ENCODE data around the gene HPSE2. TPM values are rescaled to one million over a fixed set of nuclear protein-coding genes. Genes with fewer than 3 reads are reported as not detected.

HPSE2 gene
- total and polyA plus RNA-seq, 7 experiments from 2014 or later: not detected

GRCh38 chr10:98411768-98412167 is 823.9 kb downstream of the HPSE2 start:
- no peak overlapping the region for H3K27ac ChIP-seq (ENCODE audit: low read depth, low read length)
- Mint-ChIP-seq H3K27me3 (no peaks in the 10 kb centered on the region), H3K36me3 (peaks cover 0 to 10% (median 0%) of the 10 kb centered on the region in 5 donors), H3K9me3 (no peaks in the 10 kb centered on the region), H3K27ac (peak overlapping the region in 2 of 9 donors; percentile 20 to 37), H3K4me3 (no peak overlapping the region), H3K4me1 (peaks cover 15 to 42% (median 25%) of the 10 kb centered on the region in 7 donors)
- POLR2A ChIA-PET: no interaction called here
- no peak for ATAC-seq
- intact Hi-C loops (cut with micrococcal nuclease): no loop called here
- no peaks in the 10 kb centered on the region for H3K27me3 ChIP-seq (ENCODE audit: control insufficient read depth in 2 of 2, insufficient read depth in 2 of 2, low read length in 2 of 2)
- no peak for DNase-seq
- no peak overlapping the region for H3K4me3 ChIP-seq (ENCODE audit: low read length)
- CTCF ChIA-PET: no interaction called here
- H3K4me1 ChIP-seq (ENCODE audit: control insufficient read depth in 2 of 2, insufficient read depth in 2 of 2, low read length in 2 of 2): peaks cover 0 to 13% of the 10 kb centered on the region in 2 donors
- no peaks in the 10 kb centered on the region for H3K9me3 ChIP-seq (ENCODE audit: control insufficient read depth in 2 of 3, low read length in 3 of 3)
- peaks cover 0 to 4% (median 0%) of the 10 kb centered on the region in 3 experiments for H3K36me3 ChIP-seq (ENCODE audit: control insufficient read depth in 2 of 3, insufficient read depth in 3 of 3, low read length in 3 of 3)

- Mint-ChIP-seq H3K4me1 (peaks cover 15 to 42% (median 25%) of the 10 kb centered on the region in 7 donors), H3K27ac (peak overlapping the region in 2 of 9 donors; percentile 20 to 37), H3K9me3 (no peaks in the 10 kb centered on the region), H3K4me3 (no peak overlapping the region), H3K36me3 (peaks cover 0 to 10% (median 0%) of the 10 kb centered on the region in 5 donors), H3K27me3 (no peaks in the 10 kb centered on the region)
- Histone ChIP-seq H3K9me3 (ENCODE audit: control insufficient read depth in 2 of 3, low read length in 3 of 3) (no peaks in the 10 kb centered on the region), H3K36me3 (ENCODE audit: control insufficient read depth in 2 of 3, insufficient read depth in 3 of 3, low read length in 3 of 3) (peaks cover 0 to 4% (median 0%) of the 10 kb centered on the region in 3 experiments), H3K27me3 (ENCODE audit: control insufficient read depth in 2 of 2, insufficient read depth in 2 of 2, low read length in 2 of 2) (no peaks in the 10 kb centered on the region), H3K4me1 (ENCODE audit: control insufficient read depth in 2 of 2, insufficient read depth in 2 of 2, low read length in 2 of 2) (peaks cover 0 to 13% of the 10 kb centered on the region in 2 donors), H3K27ac (ENCODE audit: low read depth, low read length) (no peak overlapping the region), H3K4me3 (ENCODE audit: low read length) (no peak overlapping the region)
- DNase-seq (no peak), ATAC-seq (no peak)
- ChIA-PET POLR2A (no interaction called here), CTCF (no interaction called here)
- intact Hi-C loops (cut with micrococcal nuclease): no loop called here
Measured at GRCh38 chr10:98411166-98411565, 824.5 kb downstream of the HPSE2 start.

- CTCF ChIA-PET: no interaction called here
- no peak for ATAC-seq
- Mint-ChIP-seq H3K27me3 (no peaks in the 10 kb centered on the region), H3K27ac (no peak overlapping the region), H3K4me3 (no peak overlapping the region), H3K9me3 (no peaks in the 10 kb centered on the region), H3K4me1 (peaks cover 15 to 39% (median 25%) of the 10 kb centered on the region in 7 donors), H3K36me3 (peaks cover 0 to 10% (median 0%) of the 10 kb centered on the region in 5 donors)
- Histone ChIP-seq H3K4me3 (ENCODE audit: low read length) (no peak overlapping the region), H3K36me3 (ENCODE audit: control insufficient read depth in 2 of 3, insufficient read depth in 3 of 3, low read length in 3 of 3) (peaks cover 0 to 4% (median 0%) of the 10 kb centered on the region in 3 experiments), H3K9me3 (ENCODE audit: control insufficient read depth in 2 of 3, low read length in 3 of 3) (no peaks in the 10 kb centered on the region), H3K4me1 (ENCODE audit: control insufficient read depth in 2 of 2, insufficient read depth in 2 of 2, low read length in 2 of 2) (peaks cover 0 to 13% of the 10 kb centered on the region in 2 donors), H3K27ac (ENCODE audit: low read depth, low read length) (no peak overlapping the region), H3K27me3 (ENCODE audit: control insufficient read depth in 2 of 2, insufficient read depth in 2 of 2, low read length in 2 of 2) (no peaks in the 10 kb centered on the region)
- intact Hi-C loops (cut with micrococcal nuclease): no loop called here
- no peak for DNase-seq
- POLR2A ChIA-PET: no interaction called here
Measured at GRCh38 chr10:98410759-98411158, 824.9 kb downstream of the HPSE2 start.

- no peak for DNase-seq
- Histone ChIP-seq H3K4me3 (ENCODE audit: low read length) (no peak overlapping the region), H3K27me3 (ENCODE audit: control insufficient read depth in 2 of 2, insufficient read depth in 2 of 2, low read length in 2 of 2) (no peaks in the 10 kb centered on the region), H3K36me3 (ENCODE audit: control insufficient read depth in 2 of 3, insufficient read depth in 3 of 3, low read length in 3 of 3) (peaks cover 0 to 4% (median 0%) of the 10 kb centered on the region in 3 experiments), H3K9me3 (ENCODE audit: control insufficient read depth in 2 of 3, low read length in 3 of 3) (no peaks in the 10 kb centered on the region), H3K4me1 (ENCODE audit: control insufficient read depth in 2 of 2, insufficient read depth in 2 of 2, low read length in 2 of 2) (peaks cover 0 to 9% of the 10 kb centered on the region in 2 donors), H3K27ac (ENCODE audit: low read depth, low read length) (no peak overlapping the region)
- CTCF ChIA-PET: no interaction called here
- POLR2A ChIA-PET: no interaction called here
- no peaks in the 10 kb centered on the region for H3K9me3 Mint-ChIP-seq
- intact Hi-C loops (cut with micrococcal nuclease): no loop called here
- no peak for ATAC-seq
- no peak overlapping the region for H3K27ac Mint-ChIP-seq
- H3K36me3 Mint-ChIP-seq: peaks cover 0 to 10% (median 0%) of the 10 kb centered on the region in 5 donors
- no peaks in the 10 kb centered on the region for H3K27me3 Mint-ChIP-seq
- peaks cover 13 to 35% (median 25%) of the 10 kb centered on the region in 7 donors for H3K4me1 Mint-ChIP-seq
- H3K4me3 Mint-ChIP-seq: no peak overlapping the region
Measured at GRCh38 chr10:98410135-98410743, 825.4 kb downstream of the HPSE2 start.

- Histone ChIP-seq H3K4me3 (ENCODE audit: low read length) (no peak overlapping the region), H3K27me3 (ENCODE audit: control insufficient read depth in 2 of 2, insufficient read depth in 2 of 2, low read length in 2 of 2) (no peaks in the 10 kb centered on the region), H3K27ac (ENCODE audit: low read depth, low read length) (no peak overlapping the region), H3K9me3 (ENCODE audit: control insufficient read depth in 2 of 3, low read length in 3 of 3) (no peaks in the 10 kb centered on the region), H3K4me1 (ENCODE audit: control insufficient read depth in 2 of 2, insufficient read depth in 2 of 2, low read length in 2 of 2) (no peaks in the 10 kb centered on the region), H3K36me3 (ENCODE audit: control insufficient read depth in 2 of 3, insufficient read depth in 3 of 3, low read length in 3 of 3) (peaks cover 0 to 4% (median 0%) of the 10 kb centered on the region in 3 experiments)
- ChIA-PET CTCF (no interaction called here), POLR2A (no interaction called here)
- Mint-ChIP-seq H3K27me3 (no peaks in the 10 kb centered on the region), H3K9me3 (no peaks in the 10 kb centered on the region), H3K27ac (peak overlapping the region in 2 of 9 donors; percentile 12 to 14), H3K4me3 (no peak overlapping the region), H3K36me3 (peaks cover 0 to 15% (median 4%) of the 10 kb centered on the region in 5 donors), H3K4me1 (peaks cover 6 to 23% (median 11%) of the 10 kb centered on the region in 7 donors)
- no peak for DNase-seq
- intact Hi-C loops (cut with micrococcal nuclease): no loop called here
- peak; percentile 26 for ATAC-seq
Measured at GRCh38 chr10:98408799-98409198, 826.9 kb downstream of the HPSE2 start.

GRCh38 chr10:98407744-98408241 is 827.9 kb downstream of the HPSE2 start:
- H3K9me3 Mint-ChIP-seq: no peaks in the 10 kb centered on the region
- H3K27me3 ChIP-seq (ENCODE audit: control insufficient read depth in 2 of 2, insufficient read depth in 2 of 2, low read length in 2 of 2): no peaks in the 10 kb centered on the region
- no peak overlapping the region for H3K4me3 Mint-ChIP-seq
- ATAC-seq (no peak), DNase-seq (no peak)
- H3K9me3 ChIP-seq (ENCODE audit: control insufficient read depth in 2 of 3, low read length in 3 of 3): no peaks in the 10 kb centered on the region
- H3K36me3 ChIP-seq (ENCODE audit: control insufficient read depth in 2 of 3, insufficient read depth in 3 of 3, low read length in 3 of 3): peaks cover 0 to 4% (median 0%) of the 10 kb centered on the region in 3 experiments
- no peak overlapping the region for H3K4me3 ChIP-seq (ENCODE audit: low read length)
- POLR2A ChIA-PET: interaction anchor here (0.6 kb wide), 1 partner anchor 1004 kb away, joined by 3 read pairs; no protein-coding TSS in a partner anchor
- no peaks in the 10 kb centered on the region for H3K27me3 Mint-ChIP-seq
- no peak overlapping the region for H3K27ac Mint-ChIP-seq
- intact Hi-C loops (cut with micrococcal nuclease): no loop called here
- H3K27ac ChIP-seq (ENCODE audit: low read depth, low read length): no peak overlapping the region
- peaks cover 0 to 25% (median 11%) of the 10 kb centered on the region in 5 donors for H3K36me3 Mint-ChIP-seq
- CTCF ChIA-PET: no interaction called here
- H3K4me1 ChIP-seq (ENCODE audit: control insufficient read depth in 2 of 2, insufficient read depth in 2 of 2, low read length in 2 of 2): no peaks in the 10 kb centered on the region
- H3K4me1 Mint-ChIP-seq: peaks cover 5 to 16% (median 6%) of the 10 kb centered on the region in 7 donors
